ENCODE measurements around the gene BCL2L13. TPM values are rescaled to one million over a fixed set of nuclear protein-coding genes. Genes with fewer than 3 reads are reported as not detected.
"Not testable (repeated sequence)": the region's sequence is repeated elsewhere in the genome, so short reads cannot be mapped to it uniquely, and the experiment has no call there.

Gene BCL2L13
- total and polyA plus RNA-seq, 5 experiments from 2014 or later, result 32.3 to 52.2 (median 42.8) TPM

- no peaks in the 10 kb centered on the region for H3K9me3 Mint-ChIP-seq
- peak overlapping the region in 1 of 10 donors; percentile 69 for H3K27ac Mint-ChIP-seq
- no peaks in the 10 kb centered on the region for H3K27me3 Mint-ChIP-seq
- DNase-seq (no peak), ATAC-seq (no peak)
- peaks cover 0 to 82% (median 21%) of the 10 kb centered on the region in 3 donors for H3K36me3 Mint-ChIP-seq
- POLR2A ChIA-PET, result no interaction called here
- no peak overlapping the region for H3K4me3 Mint-ChIP-seq
- H3K4me1 Mint-ChIP-seq, result peaks cover 0 to 6% (median 4%) of the 10 kb centered on the region in 4 donors
Observed at GRCh38 chr22:17613280-17613679, 25.3 kb upstream of the BCL2L13 start.

- ATAC-seq (no peak), DNase-seq (no peak)
- H3K27me3 Mint-ChIP-seq, result no peaks in the 10 kb centered on the region
- peak overlapping the region; percentile 91 to 99 (median 96) for H3K4me3 Mint-ChIP-seq
- peak overlapping the region; percentile 96 to 99 (median 98) for H3K27ac Mint-ChIP-seq
- H3K36me3 Mint-ChIP-seq, result peaks cover 0 to 30% (median 1%) of the 10 kb centered on the region in 3 donors
- H3K9me3 Mint-ChIP-seq, result no peaks in the 10 kb centered on the region
- POLR2A ChIA-PET, result interaction anchor here (0.6 kb wide), 1 partner anchor 550 kb away, joined by 3 read pairs; no protein-coding TSS in a partner anchor
- H3K4me1 Mint-ChIP-seq, result peaks cover 2 to 48% (median 30%) of the 10 kb centered on the region in 4 donors
Observed at GRCh38 chr22:17627961-17628405, 10.6 kb upstream of the BCL2L13 start.

- peak; percentile 85 to 97 (median 94) for DNase-seq
- H3K4me1 Mint-ChIP-seq, result peaks cover 2 to 46% (median 27%) of the 10 kb centered on the region in 4 donors
- no peaks in the 10 kb centered on the region for H3K27me3 Mint-ChIP-seq
- peaks cover 0 to 24% (median under 1%) of the 10 kb centered on the region in 3 donors for H3K36me3 Mint-ChIP-seq
- ATAC-seq, result peak; percentile 99 to 100
- peak within 1 kb of the TSS; percentile 91 to 99 (median 96) for H3K4me3 Mint-ChIP-seq
- POLR2A ChIA-PET, result interaction anchor here (0.6 kb wide), 1 partner anchor 551 kb away, joined by 3 read pairs; no protein-coding TSS in a partner anchor
- peak within 1 kb of the TSS; percentile 96 to 99 (median 98) for H3K27ac Mint-ChIP-seq
- H3K9me3 Mint-ChIP-seq, result no peaks in the 10 kb centered on the region
Observed at GRCh38 chr22:17628406-17629172, 10.0 kb upstream of the BCL2L13 start, which contains the start of gene ATP6V1E1. ATP6V1E1 (minus strand) TSS chr22:17628749; CDS start chr22:17628635, 114 bp downstream.

GRCh38 chr22:17629173-17629489, 9.4 kb upstream of the BCL2L13 start:
- ATAC-seq, result no peak
- H3K27ac Mint-ChIP-seq, result peak overlapping the region; percentile 96 to 99 (median 98)
- no peak for DNase-seq
- H3K4me3 Mint-ChIP-seq, result peak overlapping the region; percentile 91 to 99 (median 96)
- H3K9me3 Mint-ChIP-seq, result no peaks in the 10 kb centered on the region
- H3K27me3 Mint-ChIP-seq, result no peaks in the 10 kb centered on the region
- H3K36me3 Mint-ChIP-seq, result peaks cover 0 to 18% (median 0%) of the 10 kb centered on the region in 3 donors
- POLR2A ChIA-PET, result no interaction called here
- H3K4me1 Mint-ChIP-seq, result peaks cover 2 to 40% (median 23%) of the 10 kb centered on the region in 4 donors

- Mint-ChIP-seq H3K36me3 (peaks cover 0 to 15% (median 0%) of the 10 kb centered on the region in 3 donors), H3K4me3 (peak overlapping the region in 9 of 10 donors; percentile 26 to 99 (median 91)), H3K9me3 (no peaks in the 10 kb centered on the region), H3K27me3 (no peaks in the 10 kb centered on the region), H3K4me1 (peaks cover 2 to 35% (median 20%) of the 10 kb centered on the region in 4 donors), H3K27ac (peak overlapping the region in 5 of 10 donors; percentile 11 to 99 (median 80))
- no peak for DNase-seq
- no peak for ATAC-seq
- POLR2A ChIA-PET, result no interaction called here
Observed at GRCh38 chr22:17629641-17630040, 8.9 kb upstream of the BCL2L13 start.

GRCh38 chr22:17631076-17631565, 7.4 kb upstream of the BCL2L13 start:
- Mint-ChIP-seq H3K4me1 (peaks cover 2 to 22% (median 12%) of the 10 kb centered on the region in 4 donors), H3K9me3 (no peaks in the 10 kb centered on the region), H3K27ac (peak overlapping the region in 3 of 10 donors; percentile 20 to 63 (median 38)), H3K4me3 (peak overlapping the region in 3 of 10 donors; percentile 18 to 38 (median 25)), H3K27me3 (no peaks in the 10 kb centered on the region), H3K36me3 (peaks cover 0 to 2% (median 0%) of the 10 kb centered on the region in 3 donors)
- ATAC-seq (no peak), DNase-seq (no peak)
- POLR2A ChIA-PET, result interaction anchor here (0.6 to 0.7 kb wide), 2 partner anchors 11 to 576 kb away, joined by 3 to 7 read pairs; no protein-coding TSS in a partner anchor

- POLR2A ChIA-PET, result no interaction called here
- Mint-ChIP-seq H3K27me3 (no peaks in the 10 kb centered on the region), H3K27ac (no peak overlapping the region), H3K4me3 (no peak overlapping the region), H3K9me3 (no peaks in the 10 kb centered on the region), H3K4me1 (peaks cover 9 to 24% (median 17%) of the 10 kb centered on the region in 4 donors), H3K36me3 (no peaks in the 10 kb centered on the region)
- ATAC-seq (no peak), DNase-seq (no peak)
Observed at GRCh38 chr22:17633217-17633997, 5.2 kb upstream of the BCL2L13 start.

- Mint-ChIP-seq H3K4me3 (no peak overlapping the region), H3K4me1 (peaks cover 9 to 22% (median 13%) of the 10 kb centered on the region in 4 donors), H3K27me3 (no peaks in the 10 kb centered on the region), H3K36me3 (no peaks in the 10 kb centered on the region), H3K9me3 (no peaks in the 10 kb centered on the region), H3K27ac (no peak overlapping the region)
- POLR2A ChIA-PET, result no interaction called here
- ATAC-seq, result no peak
- no peak for DNase-seq
Observed at GRCh38 chr22:17633998-17634323, 4.6 kb upstream of the BCL2L13 start.

- no peak overlapping the region for H3K27ac Mint-ChIP-seq
- H3K4me1 Mint-ChIP-seq, result peaks cover 12 to 21% (median 18%) of the 10 kb centered on the region in 4 donors
- ATAC-seq, result no peak
- H3K36me3 Mint-ChIP-seq, result no peaks in the 10 kb centered on the region
- DNase-seq, result no peak
- no peaks in the 10 kb centered on the region for H3K9me3 Mint-ChIP-seq
- H3K4me3 Mint-ChIP-seq, result no peak overlapping the region
- H3K27me3 Mint-ChIP-seq, result no peaks in the 10 kb centered on the region
- POLR2A ChIA-PET, result no interaction called here
Observed at GRCh38 chr22:17634696-17635095, 3.9 kb upstream of the BCL2L13 start.

- H3K9me3 Mint-ChIP-seq, H3K36me3 Mint-ChIP-seq, H3K27ac Mint-ChIP-seq, H3K27me3 Mint-ChIP-seq, ATAC-seq, DNase-seq: not testable (repeated sequence)
- Mint-ChIP-seq H3K4me3 (peak overlapping the region in 1 of 10 donors; percentile 10), H3K4me1 (peaks cover 12 to 35% (median 27%) of the 10 kb centered on the region in 4 donors)
- POLR2A ChIA-PET, result interaction anchor here (0.7 to 1.0 kb wide), 2 partner anchors 15 to 541 kb away, joined by 3 to 5 read pairs; no protein-coding TSS in a partner anchor
Observed at GRCh38 chr22:17636850-17637249, 1.7 kb upstream of the BCL2L13 start.

- DNase-seq (no peak), ATAC-seq (no peak)
- no peaks in the 10 kb centered on the region for H3K9me3 Mint-ChIP-seq
- H3K27ac Mint-ChIP-seq, result peak overlapping the region; percentile 96 to 99 (median 98)
- H3K27me3 Mint-ChIP-seq, result no peaks in the 10 kb centered on the region
- peaks cover 12 to 35% (median 28%) of the 10 kb centered on the region in 4 donors for H3K4me1 Mint-ChIP-seq
- POLR2A ChIA-PET, result interaction anchor here (0.7 to 1.1 kb wide), 3 partner anchors 16 to 542 kb away, joined by 3 to 5 read pairs (median 3); partner anchors contain the start of gene PEX26
- H3K36me3 Mint-ChIP-seq, result peaks cover 0 to 9% (median 0%) of the 10 kb centered on the region in 3 donors
- peak overlapping the region; percentile 85 to 98 (median 92) for H3K4me3 Mint-ChIP-seq
Observed at GRCh38 chr22:17637490-17638181, 921 bp upstream of the BCL2L13 start.

- Mint-ChIP-seq H3K9me3 (no peaks in the 10 kb centered on the region), H3K27ac (peak overlapping the region; percentile 96 to 99 (median 98)), H3K4me1 (peaks cover 12 to 39% (median 30%) of the 10 kb centered on the region in 4 donors), H3K27me3 (no peaks in the 10 kb centered on the region), H3K4me3 (peak overlapping the region; percentile 85 to 98 (median 92)), H3K36me3 (peaks cover 0 to 13% (median 0%) of the 10 kb centered on the region in 3 donors)
- POLR2A ChIA-PET, result interaction anchor here (1.0 to 1.1 kb wide), 2 partner anchors 17 to 439 kb away, joined by 3 read pairs; partner anchors contain the start of gene PEX26
- DNase-seq (no peak), ATAC-seq (peak; percentile 22 to 26)
Observed at GRCh38 chr22:17638182-17638431, 450 bp upstream of the BCL2L13 start.

Measured in naive thymus-derived CD8-positive, alpha-beta T cell (primary cell).